Stimulated activated CD4-positive, alpha-beta T cell treated with anti-CD3 and anti-CD28 coated beads, Interleukin-12 subunit alpha, Interleukin-12 subunit beta, amount 100 ng/mL, for 4 hours (primary cell): ENCODE measurements around the gene ADGRA1.

ENCODE experiments used
- DNase-seq: peaks from one replicate; pipeline ENCODE4 v3.0.0-alpha.2; 2020

The ADGRA1 gene

DNA sequence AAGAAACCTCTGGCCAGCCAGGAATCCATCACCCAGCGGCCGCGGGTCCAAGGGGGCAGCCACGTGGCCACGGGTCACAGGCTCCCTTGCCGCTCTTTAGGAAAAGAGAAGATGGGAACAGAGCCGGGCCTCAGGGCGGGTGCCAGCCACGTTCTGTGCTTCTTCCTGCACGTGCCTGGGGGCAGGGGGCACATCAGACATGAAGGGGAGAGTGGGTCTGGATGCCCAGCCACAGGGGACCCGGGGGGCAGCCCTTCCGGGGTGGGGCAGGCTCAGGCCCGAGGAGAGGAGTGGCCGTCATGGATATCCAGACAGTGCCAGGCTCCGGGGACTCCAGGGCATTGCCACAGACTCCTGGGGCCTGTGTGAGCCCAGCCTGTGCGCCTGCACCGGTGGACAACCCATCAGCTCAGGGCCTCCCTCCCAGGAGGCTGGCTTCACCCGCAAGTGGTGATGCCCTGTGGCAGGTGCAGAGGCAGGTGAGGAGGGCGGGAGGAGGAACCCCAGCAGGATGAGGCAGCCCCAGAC is 31.0 kb upstream of the ADGRA1 start:
- DNase-seq, result no peak

DNA sequence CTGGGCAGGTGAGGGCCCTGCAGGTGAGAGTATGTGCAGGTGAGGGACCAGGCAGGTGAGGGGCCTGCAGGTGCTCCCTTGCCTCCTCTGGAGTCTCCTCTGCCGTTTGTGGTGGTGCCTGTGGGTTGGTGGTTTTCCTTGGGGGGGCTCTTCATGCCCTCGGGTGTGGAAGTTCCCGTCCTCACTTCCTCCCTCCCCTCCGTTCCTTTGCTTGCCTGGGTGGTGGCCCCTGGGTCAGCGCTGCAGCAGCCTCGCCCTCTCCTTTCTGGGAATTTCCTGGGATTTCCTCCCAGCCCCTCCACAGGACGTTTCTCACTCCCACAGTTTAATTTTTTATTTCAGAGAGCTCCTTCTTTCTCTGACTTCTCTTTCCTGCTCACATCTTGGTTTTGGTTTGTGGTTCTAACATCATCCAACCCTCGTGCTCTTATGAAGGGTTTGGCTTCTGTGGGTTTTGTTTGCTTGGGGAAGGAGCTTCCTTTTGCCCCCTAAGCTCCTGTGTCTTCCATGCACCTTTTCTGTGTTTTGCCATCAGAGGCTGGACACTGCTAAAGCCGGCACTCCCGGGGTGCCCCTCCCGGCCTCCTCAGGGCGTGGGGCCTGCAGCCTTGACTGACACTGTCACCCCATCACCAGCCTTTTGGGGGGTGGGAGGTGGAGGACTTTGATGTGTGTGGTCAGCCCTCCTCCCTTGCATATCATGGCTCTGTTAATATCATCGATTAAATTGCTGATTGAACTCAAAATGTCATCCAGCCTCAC is 29.2 kb upstream of the ADGRA1 start:
- DNase-seq, result no peak

DNA sequence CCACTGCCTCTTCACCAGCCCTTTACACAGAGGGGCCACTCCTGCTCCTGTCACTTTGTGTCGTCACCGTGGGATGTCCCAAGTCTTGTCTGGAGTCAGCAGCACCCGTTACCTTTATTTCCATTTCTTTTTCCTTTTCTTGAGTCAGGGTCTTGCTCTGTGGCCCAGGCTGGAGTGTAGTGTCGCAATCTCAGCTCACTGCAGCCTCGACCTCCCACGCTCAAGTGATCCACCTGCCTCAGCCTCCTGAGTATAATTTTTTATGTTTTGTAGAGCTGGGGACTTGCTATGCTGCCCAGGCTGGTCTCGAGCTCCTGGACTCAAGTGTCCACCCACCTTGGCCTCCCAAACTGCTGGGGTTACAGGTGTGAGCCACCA is 28.6 kb upstream of the ADGRA1 start:
- no peak for DNase-seq

DNA sequence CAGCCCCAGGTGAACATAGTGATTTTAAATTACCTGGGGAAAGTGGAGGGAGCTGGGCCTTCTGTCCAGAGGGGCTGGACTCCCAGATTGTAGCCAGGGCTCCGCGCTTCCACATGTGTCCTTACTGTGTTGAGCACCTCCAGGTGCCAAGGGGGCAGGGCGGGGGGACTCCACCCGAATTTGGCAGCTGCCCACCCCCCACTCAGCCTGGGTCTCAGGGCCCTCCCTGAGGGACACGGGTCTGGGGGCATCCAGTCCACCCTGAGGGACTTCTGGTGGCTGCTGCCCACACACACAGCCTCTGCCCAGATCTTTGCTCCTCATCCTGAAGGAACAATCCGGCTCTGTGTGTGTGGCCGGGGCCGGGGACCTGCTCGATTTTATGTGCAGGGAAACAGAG is 28.2 kb upstream of the ADGRA1 start:
- no peak for DNase-seq

DNA sequence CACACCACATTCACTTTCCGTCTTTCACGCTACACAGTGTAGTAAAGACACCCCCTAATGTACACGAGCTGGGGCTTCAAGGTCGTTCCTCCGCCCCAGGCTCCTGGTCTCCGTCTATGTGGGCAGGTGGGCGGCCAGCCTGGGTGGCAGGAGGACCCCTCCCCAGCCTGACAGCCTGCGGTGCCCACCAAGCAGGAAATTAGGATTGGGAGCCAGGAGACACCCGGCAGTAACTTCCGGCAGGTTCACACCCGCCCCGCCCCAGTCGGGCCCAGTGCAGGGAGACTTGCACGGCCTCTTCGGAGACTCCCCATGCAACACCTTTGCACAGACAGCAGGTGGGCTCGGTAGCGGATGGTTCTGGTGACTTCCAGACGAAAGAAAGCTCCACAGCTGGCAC is 27.7 kb upstream of the ADGRA1 start:
- DNase-seq, result no peak

DNA sequence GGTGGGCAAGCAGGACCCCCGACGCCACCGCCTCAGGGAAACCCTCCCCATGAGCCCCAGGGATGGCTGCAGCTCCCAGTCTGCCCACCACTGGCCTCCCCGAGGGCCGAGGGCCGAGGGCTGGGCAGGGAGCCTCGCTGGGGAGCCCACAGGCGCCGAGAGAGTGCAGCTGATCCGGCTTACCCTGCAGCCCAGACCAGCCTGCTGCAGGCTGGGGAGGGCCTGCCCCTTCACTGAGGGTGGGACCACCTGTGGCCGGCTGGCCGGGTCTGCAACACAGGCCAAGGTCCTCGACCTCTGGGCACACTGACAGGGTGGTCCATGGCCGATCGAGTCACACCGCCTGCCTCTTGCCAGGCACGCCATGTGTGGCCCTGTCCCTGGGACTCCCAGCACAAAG is 27.3 kb upstream of the ADGRA1 start:
- no peak for DNase-seq

DNA sequence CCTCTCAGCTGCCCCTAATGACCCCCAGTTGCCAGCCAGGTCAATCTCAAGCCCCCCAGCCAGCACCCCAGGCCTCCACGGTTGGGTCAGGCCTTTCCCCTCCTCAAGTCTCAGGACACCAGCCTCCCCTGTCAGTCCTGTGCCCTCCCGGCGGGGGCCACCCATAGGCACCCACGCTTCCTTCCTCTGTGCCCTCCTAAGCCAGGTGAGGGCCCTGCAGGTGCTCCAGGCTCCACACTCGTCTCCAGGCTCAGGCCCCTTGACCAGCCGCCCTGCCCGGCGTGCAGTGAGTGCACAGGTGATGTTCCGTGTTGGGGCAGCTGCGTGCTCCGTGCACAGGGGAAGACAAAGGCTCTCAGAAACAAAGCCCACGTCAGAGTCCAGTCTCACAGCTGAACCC is 26.8 kb upstream of the ADGRA1 start:
- DNase-seq, result no peak

DNA sequence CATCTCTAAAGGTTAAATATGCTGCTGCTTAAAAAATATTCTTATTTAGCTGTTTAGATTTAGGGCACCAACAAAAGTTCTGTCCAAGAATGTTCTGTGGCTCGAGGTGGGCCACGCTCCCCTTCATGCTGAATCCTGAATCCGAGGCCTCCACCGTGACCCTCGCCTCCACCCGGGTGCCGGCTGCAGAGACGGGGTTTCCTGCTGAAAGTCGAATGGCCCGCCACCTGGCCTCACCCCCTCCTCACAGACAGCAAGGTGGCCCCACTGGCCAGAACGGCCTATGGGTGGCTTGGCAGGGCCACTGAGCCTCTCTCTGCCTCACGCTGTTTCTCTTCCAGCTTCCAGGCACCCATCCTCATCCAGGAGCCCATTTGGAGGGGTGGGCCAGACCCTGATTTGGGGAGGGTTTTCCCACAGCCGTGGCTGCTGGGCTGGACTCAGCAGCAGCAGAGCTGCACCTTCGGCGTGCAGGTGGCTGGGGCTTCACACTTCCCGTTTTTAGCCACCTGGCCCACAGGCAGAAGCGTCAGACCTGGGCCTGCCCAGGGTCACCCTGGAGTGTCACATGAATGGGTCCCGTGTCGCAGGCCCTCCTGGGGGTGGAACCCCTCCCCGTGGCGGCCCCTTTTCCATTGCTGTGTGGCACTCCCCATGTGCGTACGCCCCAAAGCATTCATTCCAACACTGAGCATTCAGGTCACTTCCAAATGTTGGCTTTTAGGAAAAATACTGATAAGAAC is 26.3 kb upstream of the ADGRA1 start:
- no peak for DNase-seq

DNA sequence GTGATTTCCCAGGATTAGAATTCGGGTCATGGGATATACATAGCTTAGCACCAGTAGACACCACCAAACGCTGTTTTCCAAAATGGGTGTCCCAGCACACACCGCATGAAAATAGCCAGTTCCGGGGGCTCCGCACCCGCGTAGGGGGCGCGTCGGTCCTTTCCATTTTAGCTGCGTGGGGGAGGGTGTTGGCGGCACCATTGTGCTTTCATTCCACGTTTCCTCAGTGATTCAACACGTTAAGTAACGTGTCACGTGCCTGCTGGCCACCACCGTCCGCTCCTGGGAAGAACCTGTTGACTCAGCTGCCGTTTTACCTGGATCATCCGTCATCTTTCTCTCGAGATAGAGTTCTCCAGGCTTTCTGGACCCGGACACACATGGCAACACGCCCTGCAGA is 25.6 kb upstream of the ADGRA1 start:
- no peak for DNase-seq

DNA sequence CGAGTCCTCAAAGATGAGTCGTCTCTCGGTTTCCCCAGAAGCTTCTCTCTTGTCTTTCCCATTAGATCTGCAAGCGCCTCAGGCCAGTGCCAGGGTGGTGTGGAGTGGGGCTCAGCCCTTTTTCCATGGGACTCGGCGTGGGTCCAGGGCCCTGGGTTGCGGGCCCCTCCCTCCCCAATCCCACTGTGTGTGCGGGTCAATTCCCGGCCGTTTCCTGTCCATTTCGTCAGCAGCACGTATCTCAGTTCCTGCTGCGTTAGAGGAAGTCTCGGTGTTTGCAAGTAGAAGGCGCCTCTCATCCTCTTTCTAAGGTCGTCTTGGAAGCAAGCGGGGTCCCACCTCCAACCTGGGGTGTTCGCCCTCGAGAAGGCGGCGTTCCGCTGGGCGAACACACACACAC is 25.1 kb upstream of the ADGRA1 start:
- no peak for DNase-seq

DNA sequence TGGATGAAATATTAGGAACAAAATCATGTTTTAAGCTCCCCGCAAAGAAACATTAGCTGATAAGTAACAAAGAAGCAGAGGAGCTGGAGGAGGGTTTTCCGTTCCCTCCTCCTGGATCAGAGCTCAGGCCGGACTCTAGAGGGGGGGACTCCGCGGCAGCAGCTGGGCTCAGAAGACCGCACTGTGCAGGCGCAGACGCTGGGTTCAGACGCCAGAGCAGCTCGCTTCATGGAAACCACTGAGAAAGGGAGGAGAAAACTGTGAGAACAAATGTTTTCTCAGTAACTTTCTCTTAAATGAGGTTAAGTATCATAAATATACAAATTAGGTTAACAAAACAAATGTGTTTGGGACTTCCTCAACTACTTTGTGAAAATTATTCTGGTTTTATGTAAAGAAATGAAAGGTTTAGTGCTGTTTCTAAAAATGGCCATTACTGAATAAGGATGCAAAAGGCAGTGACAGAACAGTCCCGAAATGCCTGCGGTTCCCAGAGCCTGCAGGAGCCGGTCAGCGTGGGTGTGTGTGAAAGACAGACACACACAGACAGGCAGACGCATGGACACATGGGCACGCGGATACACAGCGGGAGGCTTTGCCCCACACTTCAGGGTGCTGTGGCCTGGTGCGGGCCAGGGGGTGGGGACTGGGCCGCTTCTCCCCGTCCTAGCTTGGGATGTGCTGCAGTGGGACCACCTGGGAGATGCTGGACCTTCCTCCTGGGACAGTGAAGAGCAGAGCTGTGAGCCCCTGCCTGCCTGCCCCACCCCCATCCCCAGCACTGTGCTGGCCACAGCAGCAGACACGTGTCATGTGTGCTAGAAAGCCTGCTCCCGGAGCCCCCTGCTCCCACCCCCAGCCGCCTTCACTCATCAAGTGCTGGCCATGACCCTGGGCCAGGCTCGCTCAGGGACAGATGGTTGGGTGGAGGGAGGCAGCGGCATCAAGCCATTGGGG is 20.3 kb upstream of the ADGRA1 start:
- no peak for DNase-seq

DNA sequence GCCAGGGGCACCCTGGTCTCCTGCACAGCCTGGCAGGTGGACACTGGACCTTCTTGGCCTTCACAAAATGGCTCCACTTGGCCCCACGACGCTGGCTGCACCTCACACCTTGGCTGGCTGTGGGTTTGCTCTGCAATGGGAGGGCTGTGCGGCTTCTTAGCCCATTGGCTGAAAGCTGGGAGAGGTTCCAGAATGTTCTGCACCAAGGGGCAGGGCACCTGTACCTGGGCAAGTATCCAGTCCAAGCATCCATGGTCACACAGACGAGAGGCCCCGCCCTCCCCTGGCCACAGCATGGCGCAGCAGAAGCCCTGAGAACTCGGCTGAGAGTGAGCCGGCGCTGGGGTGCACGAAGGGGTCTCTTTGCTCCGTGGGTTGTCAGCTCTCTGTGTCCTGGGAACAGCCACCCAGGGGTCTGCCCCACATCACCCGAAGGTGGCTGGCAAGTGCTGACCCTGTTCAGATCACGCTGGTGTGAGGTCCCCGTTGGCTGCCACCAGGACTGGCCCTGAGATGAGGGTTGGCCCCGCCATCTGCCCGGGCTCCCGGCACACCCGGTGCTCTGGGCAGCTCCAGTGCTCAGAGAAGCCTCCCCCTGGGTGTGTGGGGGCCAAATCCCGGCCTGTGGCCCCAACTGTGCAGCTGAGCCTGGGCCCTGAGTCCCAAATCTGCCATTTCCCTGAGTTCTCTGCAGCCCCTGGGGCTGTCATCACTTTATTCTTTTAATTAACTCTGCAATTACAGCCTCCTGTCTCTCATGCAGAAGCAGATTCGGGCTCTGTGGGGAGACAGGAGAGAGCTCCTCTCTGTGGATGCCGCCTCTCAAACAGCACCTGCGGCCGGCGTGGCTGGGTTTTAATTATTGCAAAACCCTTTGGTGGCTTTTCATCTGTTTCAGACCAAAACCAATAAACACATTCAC is 19.4 kb upstream of the ADGRA1 start:
- DNase-seq, result no peak

DNA sequence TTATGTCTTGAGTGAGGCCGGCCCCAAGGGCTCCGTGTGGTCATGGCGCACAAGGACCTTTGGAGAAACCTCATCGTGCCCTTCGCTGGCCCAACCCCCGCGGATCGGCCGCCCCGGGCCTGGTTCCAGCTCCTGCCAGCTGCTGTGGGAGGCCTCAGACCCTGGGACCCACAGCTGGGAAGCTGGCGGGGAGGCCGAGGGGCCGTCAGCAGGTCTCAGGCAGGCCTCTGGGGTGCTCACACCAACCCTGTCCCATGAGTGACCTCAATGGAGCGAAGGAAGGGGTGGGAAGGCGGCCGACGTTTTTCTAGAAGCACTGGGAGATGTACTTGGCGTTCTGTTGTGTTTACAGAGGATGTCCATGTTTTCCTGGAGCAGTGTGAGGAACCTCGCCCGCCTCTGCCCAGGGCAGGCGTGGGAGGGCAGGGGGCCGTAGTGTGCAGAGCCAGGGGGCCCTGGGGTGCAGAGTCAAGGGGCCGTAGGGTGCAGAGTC is 18.6 kb upstream of the ADGRA1 start:
- DNase-seq, result no peak

DNA sequence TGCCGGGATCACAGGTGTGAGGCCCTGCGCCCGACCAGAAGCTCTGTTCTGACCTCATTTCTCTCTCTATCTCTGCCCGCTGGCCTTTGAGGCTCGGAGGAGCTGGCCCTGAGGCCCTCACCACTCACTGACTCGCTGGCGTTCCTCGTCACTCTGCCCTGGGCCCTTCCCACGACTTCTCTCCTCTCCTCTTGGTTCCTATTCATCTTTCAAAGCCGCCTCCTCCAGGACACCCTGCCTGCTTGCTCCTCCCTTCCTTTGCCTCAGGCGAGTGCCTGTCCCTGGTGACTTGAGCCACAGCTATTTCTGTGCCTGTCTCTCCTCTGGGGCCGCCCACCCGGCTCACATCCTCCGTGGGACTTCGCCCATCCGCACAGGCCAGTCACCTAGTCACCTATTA is 17.3 kb upstream of the ADGRA1 start:
- no peak for DNase-seq

DNA sequence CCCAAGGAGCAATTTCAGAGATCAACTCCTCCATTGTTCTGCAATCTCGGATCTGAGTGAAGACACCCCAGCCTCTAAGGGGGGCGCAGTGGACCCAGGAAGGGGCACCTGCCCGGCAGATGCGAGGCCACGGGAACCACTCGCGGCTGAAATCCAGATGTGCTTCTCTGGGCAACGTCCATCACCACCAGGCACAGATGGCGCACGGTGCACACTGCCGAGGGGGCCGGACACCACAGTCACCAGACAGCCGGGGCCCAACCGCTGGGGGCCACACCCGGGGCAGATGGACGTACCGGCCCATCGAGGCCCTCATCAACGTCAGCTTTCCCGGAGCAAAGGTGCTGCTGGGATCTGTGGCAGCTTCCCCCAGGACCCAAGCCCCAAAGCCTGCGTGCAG is 16.9 kb upstream of the ADGRA1 start:
- no peak for DNase-seq

DNA sequence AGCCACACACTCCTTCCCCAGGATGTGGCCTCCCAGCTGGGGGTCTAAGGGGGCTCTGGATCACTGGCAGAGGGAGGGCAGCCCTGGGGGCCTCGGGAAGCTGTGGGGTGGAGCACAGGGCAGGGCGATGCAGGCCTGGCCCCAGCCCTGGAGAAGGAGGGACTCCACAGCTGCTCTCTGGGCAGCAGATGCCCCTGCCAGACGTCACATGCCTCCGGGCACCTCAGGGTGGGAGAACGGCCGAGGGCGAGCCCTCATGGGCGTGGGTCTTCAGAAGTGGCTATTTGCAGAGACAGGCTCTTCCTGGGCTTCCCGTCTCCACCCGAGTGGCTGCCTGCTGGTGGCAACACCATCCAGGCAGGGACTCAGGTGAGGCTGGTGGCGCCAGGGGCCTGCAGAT is 16.0 kb upstream of the ADGRA1 start:
- DNase-seq, result no peak

DNA sequence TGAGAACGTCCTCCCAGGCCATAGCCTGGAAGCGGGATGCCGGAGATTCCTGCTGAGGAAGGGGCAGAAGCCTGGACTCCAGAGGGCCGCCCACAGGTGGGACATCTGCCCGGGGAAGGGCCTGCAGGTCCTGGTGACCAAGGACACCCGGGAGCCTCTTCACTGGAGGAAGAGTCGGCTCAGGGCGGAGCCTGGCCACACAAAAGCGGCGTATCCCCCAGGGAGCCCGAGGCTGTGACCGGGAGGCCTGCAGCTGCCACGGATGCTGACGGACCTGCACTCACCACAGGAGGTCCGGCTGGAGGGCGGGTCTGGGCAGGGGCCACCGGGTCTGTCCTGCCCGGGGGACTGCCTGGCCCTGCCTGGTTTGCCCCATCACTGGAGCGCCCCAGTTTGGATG is 15.5 kb upstream of the ADGRA1 start:
- DNase-seq, result no peak

DNA sequence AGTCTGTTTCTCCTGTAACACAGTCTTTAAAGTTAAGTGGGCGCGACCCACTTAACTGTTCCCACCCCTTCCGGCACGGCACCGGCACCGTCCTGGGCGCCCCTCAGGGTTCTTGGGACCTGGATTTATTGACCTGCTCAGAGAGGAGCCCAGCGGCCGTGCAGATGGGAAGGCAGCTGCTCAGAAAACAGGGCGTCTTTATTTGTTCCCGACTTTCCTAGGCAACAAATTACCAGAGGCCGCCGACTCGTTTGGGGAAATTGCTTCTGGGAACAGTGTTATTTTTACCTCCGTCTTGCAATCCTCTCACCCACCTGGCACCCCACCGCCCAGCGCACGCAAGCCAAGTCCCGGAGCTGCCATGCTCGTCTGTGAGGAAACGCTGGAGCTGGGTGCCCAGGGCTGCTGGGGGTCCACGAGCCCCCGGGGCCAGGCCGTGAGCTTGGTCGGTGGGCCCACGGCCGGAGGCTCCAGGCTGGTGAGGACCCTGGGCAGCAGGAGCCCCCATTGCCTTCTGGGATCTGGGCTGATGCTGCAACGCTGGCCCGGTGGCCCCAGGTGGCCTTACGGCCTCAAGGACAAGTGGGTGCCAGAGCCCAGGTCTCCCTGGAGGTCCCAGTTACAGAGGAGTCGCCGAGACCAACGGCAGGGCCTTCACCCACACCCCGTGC is 14.9 kb upstream of the ADGRA1 start:
- DNase-seq, result no peak

DNA sequence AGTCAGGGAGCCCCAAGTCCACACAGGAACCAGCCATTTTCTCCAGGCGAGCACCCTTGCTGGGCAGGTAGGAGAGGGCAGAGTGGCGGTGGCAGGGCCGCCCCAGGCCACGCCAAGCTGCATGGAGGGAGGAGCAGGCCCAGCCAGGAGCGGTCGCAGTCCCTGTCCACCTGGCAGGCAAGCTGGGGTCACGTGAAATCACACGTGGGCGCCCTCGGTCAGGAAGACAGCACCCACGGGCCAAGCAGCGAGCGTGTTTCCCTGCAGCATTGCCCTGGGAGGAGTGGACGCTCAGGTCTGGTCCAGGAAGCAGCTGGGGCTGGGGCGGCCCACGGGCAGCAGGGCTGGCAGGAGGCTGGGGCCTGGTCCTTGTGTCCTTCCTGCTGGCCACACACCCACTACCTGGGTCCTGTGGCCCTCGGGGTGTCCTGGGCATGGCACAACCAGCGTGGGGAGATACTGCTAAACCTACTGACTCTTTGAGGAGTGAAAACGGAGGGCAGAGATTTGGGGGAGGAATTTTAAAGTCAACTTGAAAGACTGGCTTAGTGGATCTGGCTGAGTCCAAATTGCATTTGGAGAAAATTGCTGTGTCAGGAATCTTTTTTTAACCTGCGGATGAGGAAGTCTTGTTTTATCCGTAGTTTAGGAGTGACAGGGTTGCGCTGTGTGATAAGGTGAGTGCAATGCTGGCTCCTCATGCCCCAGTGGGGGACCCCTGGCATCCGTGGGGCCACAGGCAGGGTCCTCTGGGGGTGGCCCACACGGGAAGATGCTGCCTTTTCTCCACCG is 12.2 kb upstream of the ADGRA1 start:
- no peak for DNase-seq

DNA sequence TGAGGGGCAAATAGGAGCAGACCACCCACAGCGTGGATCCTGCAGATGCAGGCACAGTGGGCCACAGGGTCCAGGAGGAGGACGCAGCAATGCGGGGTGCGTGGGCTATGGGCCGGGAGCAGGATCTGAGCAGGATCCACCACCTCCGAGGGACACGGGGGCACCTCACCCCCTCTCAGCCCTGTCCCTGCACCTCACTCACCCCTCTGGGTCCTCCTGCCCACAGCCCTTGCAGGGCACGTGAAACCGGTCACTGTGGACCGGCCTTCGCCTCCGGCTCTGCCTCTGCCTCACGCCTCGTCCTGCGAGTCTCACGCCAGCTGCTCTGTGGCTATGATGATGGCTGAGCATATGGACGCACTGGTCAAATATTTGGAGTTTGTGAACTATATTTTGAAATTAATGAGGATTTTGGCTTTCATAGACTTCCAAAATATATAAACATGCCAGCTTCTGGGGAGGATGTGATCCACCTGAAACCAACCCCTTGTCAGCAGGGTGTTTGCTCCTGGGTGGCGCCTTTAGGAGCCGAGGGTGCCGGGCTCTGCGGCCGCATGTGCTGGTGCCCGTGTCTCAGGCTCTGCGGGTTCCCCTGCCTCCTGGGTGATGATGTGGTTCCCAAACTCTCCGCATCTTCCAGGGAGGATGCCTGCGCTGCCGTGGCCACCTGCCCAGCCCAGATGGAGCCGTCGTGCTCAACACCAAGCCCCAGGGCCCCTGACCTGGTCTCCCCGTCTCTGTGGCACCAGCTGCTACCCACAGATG is 11.3 kb upstream of the ADGRA1 start:
- no peak for DNase-seq
